ENCODE data around the gene METTL24.

METTL24 gene

DNA sequence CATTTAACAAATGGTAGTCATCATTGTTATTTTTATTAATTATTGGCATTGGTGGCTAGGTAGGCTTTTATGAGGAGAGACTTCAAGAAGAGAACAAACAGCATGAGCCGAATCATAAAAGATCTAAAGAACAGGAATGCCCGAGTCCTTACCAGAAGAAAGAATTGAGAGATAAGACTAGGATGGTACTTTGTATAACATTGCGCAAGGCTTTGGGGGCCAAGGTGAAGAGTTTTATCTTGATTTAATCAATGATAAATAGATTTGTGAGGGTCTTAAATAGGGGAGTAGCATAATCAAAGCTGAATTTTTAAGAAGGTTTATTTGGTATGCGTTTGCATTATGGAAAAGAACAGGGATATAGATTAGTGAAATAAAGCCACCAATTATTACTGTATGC is 162.5 kb downstream of the METTL24 start:
- no peak for DNase-seq (ENCODE audit: low spot score)
